CD14-positive monocyte (primary cell): ENCODE results near the gene TPCN1. TPM values are rescaled to one million over a fixed set of nuclear protein-coding genes. Genes with fewer than 3 reads are reported as not detected.

Experiments used
- DNase-seq, 3 donors: peaks; one replicate each; pipeline ENCODE4 v3.0.0-alpha.2; 2011 to 2022
- H2AFZ ChIP-seq: 2 replicates; pipeline ENCODE4 v1.6.0; 2012; ENCODE audit warnings: mild to moderate bottlenecking, low read depth, low read length, inconsistent platforms; ENCODE audit not compliant: insufficient read depth, poor library complexity, severe bottlenecking
- H3K27ac ChIP-seq, 2 donors: 1 replicate in 1 of 2; 2 replicates in 1 of 2; pipeline ENCODE4 v1.5.1; 2012 to 2013; ENCODE audit warnings: low read length in 2 of 2, control low read depth in 1 of 2, inconsistent platforms in 1 of 2, low read depth in 1 of 2, mild to moderate bottlenecking in 1 of 2
- H3K27me3 ChIP-seq, 2 donors: one replicate each; pipeline versions ENCODE4 v1.6.0 to v1.6.1; 2011 to 2013; ENCODE audit warnings: low read length in 2 of 2; ENCODE audit not compliant: control insufficient read depth in 2 of 2, insufficient read depth in 2 of 2
- H3K36me3 ChIP-seq, 2 donors: replicated peaks in 1 of 2; 1 replicate in 1 of 2; 2 replicates in 1 of 2; pipeline versions ENCODE4 v1.5.1 to v1.6.1; 2012 to 2013; ENCODE audit warnings: low read length in 2 of 2, control low read depth in 1 of 2, inconsistent platforms in 1 of 2, mild to moderate bottlenecking in 1 of 2; ENCODE audit not compliant: insufficient read depth in 2 of 2, control insufficient read depth in 1 of 2
- H3K4me1 ChIP-seq, 2 donors: 1 replicate in 1 of 2; 2 replicates in 1 of 2; pipeline versions ENCODE4 v1.5.1 to v1.6.1; 2012 to 2013; ENCODE audit warnings: low read length in 2 of 2, control low read depth in 1 of 2, inconsistent platforms in 1 of 2, mild to moderate bottlenecking in 1 of 2, moderate library complexity in 1 of 2; ENCODE audit not compliant: insufficient read depth in 2 of 2, control insufficient read depth in 1 of 2
- H3K4me2 ChIP-seq: replicated peaks from 2 replicates; pipeline ENCODE3; 2012; ENCODE audit warnings: low read length, moderate library complexity, mild to moderate bottlenecking; ENCODE audit not compliant: poor library complexity, severe bottlenecking; ENCODE audit errors: extremely low read depth
- H3K4me3 ChIP-seq, 3 experiments: fragments of 200-600 bp in 1 of 3; sonication (generic) in 1 of 3; replicated peaks in 1 of 3; 1 replicate in 2 of 3; 2 replicates in 1 of 3; pipeline ENCODE4 v1.5.1; 2011 to 2013; ENCODE audit warnings: low read length in 3 of 3, mild to moderate bottlenecking in 3 of 3, control low read depth in 2 of 3, low read depth in 2 of 3, inconsistent platforms in 1 of 3, moderate library complexity in 1 of 3
- H3K79me2 ChIP-seq: 2 replicates; pipeline ENCODE4 v1.6.0; 2012; ENCODE audit warnings: mild to moderate bottlenecking, control low read depth, inconsistent platforms, low read length, moderate library complexity; ENCODE audit not compliant: insufficient read depth
- H3K9ac ChIP-seq: 2 replicates; pipeline ENCODE4 v1.6.0; 2017; ENCODE audit warnings: low read length, mild to moderate bottlenecking; ENCODE audit not compliant: insufficient read depth, poor library complexity, severe bottlenecking
- H3K9me3 ChIP-seq, 2 donors: replicated peaks in 1 of 2; 1 replicate in 1 of 2; 2 replicates in 1 of 2; pipeline versions ENCODE4 v1.5.1 to v1.6.1; 2012 to 2013; ENCODE audit warnings: low read length in 2 of 2, control low read depth in 1 of 2; ENCODE audit not compliant: control insufficient read depth in 1 of 2, insufficient read depth in 1 of 2
- H4K20me1 ChIP-seq: 2 replicates; pipeline ENCODE4 v1.6.0; 2012; ENCODE audit warnings: mild to moderate bottlenecking, low read length, control low read depth, moderate library complexity; ENCODE audit not compliant: insufficient read depth
- H3K27ac Mint-ChIP-seq, 7 donors: one replicate each; pipeline ENCODE4 v1.8.0; 2020; ENCODE audit warnings: mild to moderate bottlenecking in 7 of 7, mixed read lengths in 7 of 7, moderate library complexity in 6 of 7, inconsistent platforms in 2 of 7
- H3K27me3 Mint-ChIP-seq, 3 donors: one replicate each; pipeline ENCODE4 v1.8.0; 2021 to 2022; ENCODE audit warnings: low read depth in 3 of 3, mild to moderate bottlenecking in 3 of 3, mixed read lengths in 3 of 3, moderate library complexity in 3 of 3, inconsistent platforms in 1 of 3
- H3K36me3 Mint-ChIP-seq, 2 donors: one replicate each; pipeline ENCODE4 v1.8.0; 2020; ENCODE audit warnings: mixed read lengths in 2 of 2, inconsistent platforms in 1 of 2, mild to moderate bottlenecking in 1 of 2
- H3K4me1 Mint-ChIP-seq: one replicate; pipeline ENCODE4 v1.8.0; 2020; ENCODE audit warnings: mild to moderate bottlenecking, mixed read lengths
- H3K4me3 Mint-ChIP-seq, 2 donors: one replicate each; pipeline ENCODE4 v1.8.0; 2020; ENCODE audit warnings: mild to moderate bottlenecking in 2 of 2, mixed read lengths in 2 of 2, moderate library complexity in 1 of 2
- H3K9me3 Mint-ChIP-seq, 7 donors: one replicate each; pipeline ENCODE4 v1.8.0; 2020 to 2022; ENCODE audit warnings: mixed read lengths in 7 of 7, mild to moderate bottlenecking in 6 of 7, moderate library complexity in 6 of 7, inconsistent platforms in 2 of 7
- CTCF ChIP-seq: fragments of 200-600 bp; IDR thresholded peaks from one replicate; pipeline ENCODE4 v1.8.0; 2022; ENCODE audit warnings: antibody characterized with exemption, mild to moderate bottlenecking
- WGBS: methylation state at CpG from one replicate; pipeline ENCODE4 v1.1.5; 2013; ENCODE audit warnings: missing lambda C conversion rate; ENCODE audit not compliant: insufficient coverage; 5-methylcytosine and 5-hydroxymethylcytosine counted together
- intact Hi-C, 2 donors: fragments of 100-400 bp; cut with micrococcal nuclease; formaldehyde crosslinking; loops; one replicate each; pipeline versions ENCODE4 v1.15.0 to v1.15.1; 2023
- polyA plus RNA-seq, 3 donors: library from polyadenylated mRNA; depleted of rRNA in 1 of 3; unstranded in 2 of 3; stranded (reverse) in 1 of 3; fragments of 300-500 nt in 2 of 3; fragments of >200 nt in 1 of 3; fragmentation: Illumina TruSeq in 2 of 3; gene quantifications; 1 replicate in 2 of 3; 2 replicates in 1 of 3; pipeline ENCODE4 v1.2.3, GENCODE V29; 2012 to 2021

TPCN1 gene
- polyA plus RNA-seq, 3 donors = 20.4 to 110 (median 34.9) TPM

- peaks cover under 1% of the 10 kb centered on the region for H3K4me1 Mint-ChIP-seq
- DNase-seq = no peak
- H3K36me3 Mint-ChIP-seq = peaks cover 86 to 100% of the 10 kb centered on the region in 2 donors
- 90% methylated on average over 2 of the region's 7 CpGs for WGBS
- Histone ChIP-seq H3K9ac (no peak overlapping the region), H3K4me1 (no peaks in the 10 kb centered on the region), H4K20me1 (peaks cover 18% of the 10 kb centered on the region), H3K27ac (no peak overlapping the region), H2AFZ (no peak overlapping the region), H3K9me3 (no peaks in the 10 kb centered on the region), H3K4me2 (no peak overlapping the region), H3K36me3 (peaks cover 98 to 100% of the 10 kb centered on the region in 2 donors), H3K27me3 (no peaks in the 10 kb centered on the region), H3K79me2 (no peaks in the 10 kb centered on the region), H3K4me3 (no peak overlapping the region)
- H3K27me3 Mint-ChIP-seq = peaks cover 0 to 2% (median 0%) of the 10 kb centered on the region in 3 donors
- H3K9me3 Mint-ChIP-seq = peaks cover 0 to 3% (median 0%) of the 10 kb centered on the region in 7 donors
- no peak for TF ChIP-seq CTCF
- H3K27ac Mint-ChIP-seq = no peak overlapping the region
- H3K4me3 Mint-ChIP-seq = no peak overlapping the region
- intact Hi-C loops = no loop called here
These were observed 71.3 kb downstream of the TPCN1 start for GRCh38 chr12:113292547-113292946.

GRCh38 chr12:113293100-113293499 lies 71.8 kb downstream of the TPCN1 start:
- H3K27ac Mint-ChIP-seq = peak overlapping the region in 1 of 7 donors; percentile 33
- no peak overlapping the region for H3K4me2 ChIP-seq
- no peak overlapping the region for H3K9ac ChIP-seq
- H2AFZ ChIP-seq = no peak overlapping the region
- DNase-seq = no peak
- peaks cover 23% of the 10 kb centered on the region for H4K20me1 ChIP-seq
- H3K79me2 ChIP-seq = no peaks in the 10 kb centered on the region
- H3K4me1 ChIP-seq = no peaks in the 10 kb centered on the region
- no peak overlapping the region for H3K4me3 ChIP-seq
- H3K4me1 Mint-ChIP-seq = peaks cover 2% of the 10 kb centered on the region
- peaks cover 0 to 3% (median 0%) of the 10 kb centered on the region in 7 donors for H3K9me3 Mint-ChIP-seq
- no peak overlapping the region for H3K27ac ChIP-seq
- H3K9me3 ChIP-seq = no peaks in the 10 kb centered on the region
- no peak for TF ChIP-seq CTCF
- peaks cover 0 to 2% (median 0%) of the 10 kb centered on the region in 3 donors for H3K27me3 Mint-ChIP-seq
- H3K36me3 ChIP-seq = peaks cover 98 to 100% of the 10 kb centered on the region in 2 donors
- H3K36me3 Mint-ChIP-seq = peaks cover 83 to 100% of the 10 kb centered on the region in 2 donors
- H3K4me3 Mint-ChIP-seq = no peak overlapping the region
- 96% methylated on average over 6 of the region's 10 CpGs for WGBS
- H3K27me3 ChIP-seq = no peaks in the 10 kb centered on the region
- intact Hi-C loops = no loop called here
